CD4-positive, alpha-beta T cell (primary cell): ENCODE measurements around the gene STIP1. TPM values are rescaled to one million over a fixed set of nuclear protein-coding genes. Genes with fewer than 3 reads are reported as not detected.
A peak's percentile ranks its signal among the peaks of the same experiment; 100 is the strongest.

Experiments used
- ATAC-seq: fragments of 200-7000 bp; cut with Tn5 transposase; one replicate; pipeline ENCODE4 v1.10.0; 2022; ENCODE audit warnings: mild to moderate bottlenecking; ENCODE audit not compliant: poor library complexity
- CTCF ChIA-PET: fragments of 350-600 bp; sonication (Branson Sonifier 250); formaldehyde crosslinking; loops from one replicate; lab custom pipeline; 2021; ENCODE audit warnings: antibody characterized with exemption, inconsistent platforms; lab: Charles Lee
- POLR2A ChIA-PET: fragments of 350-600 bp; sonication (Branson Sonifier 250); formaldehyde crosslinking; loops from one replicate; lab custom pipeline; 2021; ENCODE audit warnings: antibody characterized with exemption, inconsistent platforms; lab: Charles Lee
- DNase-seq, 14 experiments: peaks; one replicate each; pipeline ENCODE4 v3.0.0-alpha.2; 2013 to 2020; ENCODE audit warnings: mixed read lengths in 2 of 14
- H3K27ac ChIP-seq, 2 donors: one replicate each; pipeline versions ENCODE4 v1.5.1 to v1.7.0; 2013; ENCODE audit warnings: low read length in 2 of 2, low read depth in 1 of 2, mild to moderate bottlenecking in 1 of 2
- H3K27me3 ChIP-seq, 2 experiments: 1 replicate in 1 of 2; 2 replicates in 1 of 2; pipeline versions ENCODE4 v1.6.1 to v1.7.0; 2013; ENCODE audit warnings: low read length in 2 of 2, control low read depth in 1 of 2, mild to moderate bottlenecking in 1 of 2, moderate library complexity in 1 of 2; ENCODE audit not compliant: insufficient read depth in 2 of 2, control insufficient read depth in 1 of 2
- H3K36me3 ChIP-seq: one replicate; pipeline ENCODE4 v1.6.1; 2013; ENCODE audit warnings: low read length, control low read depth; ENCODE audit not compliant: insufficient read depth
- H3K4me1 ChIP-seq: one replicate; pipeline ENCODE4 v1.6.1; 2013; ENCODE audit warnings: low read length, control low read depth; ENCODE audit not compliant: insufficient read depth
- H3K4me3 ChIP-seq: one replicate; pipeline ENCODE4 v1.5.1; 2013; ENCODE audit warnings: mild to moderate bottlenecking, low read length, moderate library complexity
- H3K9me3 ChIP-seq, 2 experiments: 1 replicate in 1 of 2; 2 replicates in 1 of 2; pipeline versions ENCODE4 v1.6.1 to v1.7.0; 2013; ENCODE audit warnings: low read length in 2 of 2, mild to moderate bottlenecking in 2 of 2, control low read depth in 1 of 2, moderate library complexity in 1 of 2; ENCODE audit not compliant: control insufficient read depth in 1 of 2, insufficient read depth in 1 of 2
- H3K27ac Mint-ChIP-seq: one replicate; pipeline ENCODE4 v1.8.0; 2020; ENCODE audit warnings: mixed read lengths
- H3K27me3 Mint-ChIP-seq: one replicate; pipeline ENCODE4 v1.8.0; 2021; ENCODE audit warnings: mixed read lengths
- H3K36me3 Mint-ChIP-seq: one replicate; pipeline ENCODE4 v1.8.0; 2021; ENCODE audit warnings: low read depth, mixed read lengths
- H3K4me1 Mint-ChIP-seq: one replicate; pipeline ENCODE4 v1.8.0; 2021; ENCODE audit warnings: low read depth, mixed read lengths
- H3K4me3 Mint-ChIP-seq: one replicate; pipeline ENCODE4 v1.8.0; 2020; ENCODE audit warnings: mild to moderate bottlenecking, mixed read lengths
- H3K9me3 Mint-ChIP-seq: one replicate; pipeline ENCODE4 v1.8.0; 2020; ENCODE audit warnings: mixed read lengths
- intact Hi-C, 2 experiments: fragments of 100-400 bp; cut with DNase I in 1 of 2; cut with micrococcal nuclease in 1 of 2; formaldehyde crosslinking; loops; one replicate each; pipeline versions ENCODE4 v1.15.1 to v1.9.0; 2023 to 2025; cut with DNase I, micrococcal nuclease
- polyA plus RNA-seq, 2 donors: library from polyadenylated mRNA; unstranded; fragments of 120-200 nt; gene quantifications; one replicate each; pipeline ENCODE4 v1.2.1, GENCODE V29; 2013
- total RNA-seq, 174 experiments: library from RNA in 2 of 174; stranded (reverse) in 2 of 174; gene quantifications; one replicate each; pipeline ENCODE4 v1.2.3 and lab custom pipeline; 2021 to 2026
- TF ChIP-seq, protein P1 (sequence below): fragments of 200-600 bp; IDR thresholded peaks from one replicate; pipeline ENCODE4 v1.8.0; 2022; ENCODE audit warnings: antibody characterized with exemption, mild to moderate bottlenecking

Gene STIP1
- total RNA-seq: 10 to 100 TPM; 29.0 to 37.5 TPM
- 64.8 TPM for polyA plus RNA-seq (2013, experiment 1 of 2)
- polyA plus RNA-seq (2013, experiment 2 of 2): 68.8 TPM
- 39.8 to 640 (median 116) reads per million in 172 experiments for total RNA-seq (lab: John Stamatoyannopoulos, UW)

DNA sequence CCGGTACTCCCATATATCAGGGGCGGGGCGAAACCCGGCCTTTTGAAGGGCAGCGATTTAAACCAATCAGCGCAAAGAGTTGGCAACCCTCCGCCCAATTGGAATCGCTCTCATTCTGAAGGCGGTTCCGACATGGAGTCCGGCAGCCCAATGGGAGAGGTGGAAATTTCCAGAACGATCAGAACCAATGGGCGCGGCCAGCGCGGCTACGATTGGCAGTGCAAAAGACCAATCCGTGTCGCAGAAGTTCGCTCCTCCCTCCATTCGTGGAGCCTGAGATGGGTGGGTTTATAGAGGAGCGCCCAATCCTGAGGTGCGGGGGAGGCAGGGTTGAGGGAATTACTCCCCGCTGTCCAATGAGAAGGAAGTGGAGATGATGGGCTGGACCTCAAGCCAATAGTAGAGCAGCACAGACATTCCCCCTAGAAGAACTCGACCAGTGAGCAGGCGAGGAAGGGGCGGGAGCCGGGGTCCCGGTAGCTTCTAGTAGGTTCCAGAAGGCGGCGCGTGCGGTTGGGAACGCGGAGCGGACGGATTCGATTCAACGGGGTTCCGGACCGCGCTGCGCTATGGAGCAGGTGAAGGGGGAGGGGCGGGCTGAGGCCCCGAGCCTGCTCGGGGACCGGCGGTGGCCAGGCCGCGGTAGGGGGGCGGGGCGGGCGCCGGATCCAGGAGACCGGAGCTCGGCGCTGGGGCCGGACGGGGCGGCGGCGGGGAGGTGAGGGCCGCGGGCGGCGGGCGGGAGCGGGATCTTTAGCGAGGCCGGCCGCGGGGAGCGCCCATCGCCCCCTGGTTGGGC lies at the start of gene STIP1:
TSS of gene STIP1 (plus strand) at position 479 of the 799 bp plus-strand sequence. CDS start at position 570, 91 bp downstream.
- peaks cover 16% of the 10 kb centered on the region for H3K36me3 Mint-ChIP-seq
- H3K27ac Mint-ChIP-seq: no peak within 1 kb of the TSS
- TF ChIP-seq, protein P1, sequence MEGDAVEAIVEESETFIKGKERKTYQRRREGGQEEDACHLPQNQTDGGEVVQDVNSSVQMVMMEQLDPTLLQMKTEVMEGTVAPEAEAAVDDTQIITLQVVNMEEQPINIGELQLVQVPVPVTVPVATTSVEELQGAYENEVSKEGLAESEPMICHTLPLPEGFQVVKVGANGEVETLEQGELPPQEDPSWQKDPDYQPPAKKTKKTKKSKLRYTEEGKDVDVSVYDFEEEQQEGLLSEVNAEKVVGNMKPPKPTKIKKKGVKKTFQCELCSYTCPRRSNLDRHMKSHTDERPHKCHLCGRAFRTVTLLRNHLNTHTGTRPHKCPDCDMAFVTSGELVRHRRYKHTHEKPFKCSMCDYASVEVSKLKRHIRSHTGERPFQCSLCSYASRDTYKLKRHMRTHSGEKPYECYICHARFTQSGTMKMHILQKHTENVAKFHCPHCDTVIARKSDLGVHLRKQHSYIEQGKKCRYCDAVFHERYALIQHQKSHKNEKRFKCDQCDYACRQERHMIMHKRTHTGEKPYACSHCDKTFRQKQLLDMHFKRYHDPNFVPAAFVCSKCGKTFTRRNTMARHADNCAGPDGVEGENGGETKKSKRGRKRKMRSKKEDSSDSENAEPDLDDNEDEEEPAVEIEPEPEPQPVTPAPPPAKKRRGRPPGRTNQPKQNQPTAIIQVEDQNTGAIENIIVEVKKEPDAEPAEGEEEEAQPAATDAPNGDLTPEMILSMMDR: peak; percentile 15
- no peaks in the 10 kb centered on the region for H3K27me3 Mint-ChIP-seq
- DNase-seq: peak; percentile 94 to 100 (median 97)
- peak within 1 kb of the TSS; percentile 99 for H3K4me3 Mint-ChIP-seq
- ATAC-seq: peak; percentile 87
- no peaks in the 10 kb centered on the region for H3K9me3 Mint-ChIP-seq
- peak within 1 kb of the TSS; percentile 47 to 57 for H3K27ac ChIP-seq
- peaks cover 41% of the 10 kb centered on the region for H3K4me1 ChIP-seq
- peak within 1 kb of the TSS; percentile 80 for H3K4me3 ChIP-seq
- ChIA-PET POLR2A (interaction anchor here (0.6 to 5.1 kb wide), 28 partner anchors 10 to 1486 kb away, joined by 3 to 88 read pairs (median 4); partner anchors contain the start of genes BAD, CCDC88B, DNAJC4 and ESRRA), CTCF (interaction anchor here (1.0 to 4.1 kb wide), 11 partner anchors 16 to 145 kb away, joined by 3 to 47 read pairs (median 5); partner anchors contain the start of genes ESRRA, FERMT3, NUDT22 and PPP1R14B)
- no peaks in the 10 kb centered on the region for H3K9me3 ChIP-seq
- intact Hi-C loops: loop anchor here (1.0 to 5.0 kb wide), 8 partner anchors 18 to 131 kb away; partner anchors contain the start of genes CATSPERZ (in 1 of the 2), DNAJC4 (in 1 of the 2), MACROD1 (in 1 of the 2) and NUDT22 (in 1 of the 2)
- H3K36me3 ChIP-seq: peaks cover 10% of the 10 kb centered on the region
- peaks cover 45% of the 10 kb centered on the region for H3K4me1 Mint-ChIP-seq
- H3K27me3 ChIP-seq: no peaks in the 10 kb centered on the region

DNA sequence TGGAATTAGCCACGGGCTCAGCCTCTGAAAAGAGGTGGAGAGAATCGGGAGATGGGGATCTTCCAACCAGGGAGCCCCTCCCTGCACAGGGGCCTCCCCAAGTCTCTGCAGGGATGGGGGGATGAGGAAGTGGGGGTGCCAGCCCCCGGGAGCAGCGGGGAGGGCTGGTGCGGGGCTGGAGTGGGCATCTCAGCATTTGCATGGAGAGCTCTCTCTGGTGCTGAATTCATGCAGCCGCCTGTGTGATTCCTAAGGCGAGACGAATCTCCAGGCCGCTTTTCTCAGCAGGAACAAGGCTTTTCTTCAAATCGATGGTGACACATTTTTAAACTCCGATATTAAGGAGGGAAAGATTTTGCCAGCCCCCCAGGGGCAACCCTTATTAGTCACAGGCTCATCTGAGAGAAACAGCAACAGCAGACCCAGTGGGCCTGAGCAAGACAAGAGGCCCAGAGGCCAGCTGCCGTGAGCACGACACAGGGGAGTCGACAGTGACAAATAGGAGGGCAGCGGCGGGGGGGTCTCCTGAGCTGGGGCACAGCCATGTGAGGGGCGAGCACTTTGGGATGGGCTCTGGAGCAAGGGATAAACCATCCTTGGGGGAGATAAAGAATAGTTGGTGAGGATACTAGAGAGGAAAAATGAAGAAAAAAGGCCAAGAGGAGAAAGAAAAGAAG lies 49.1 kb upstream of the STIP1 start:
- no peaks in the 10 kb centered on the region for H3K9me3 ChIP-seq
- H3K36me3 Mint-ChIP-seq: no peaks in the 10 kb centered on the region
- no peak overlapping the region for H3K27ac ChIP-seq
- H3K4me3 Mint-ChIP-seq: no peak overlapping the region
- no peaks in the 10 kb centered on the region for H3K27me3 ChIP-seq
- ChIA-PET CTCF (no interaction called here), POLR2A (no interaction called here)
- TF ChIP-seq, protein P1: no peak
- no peaks in the 10 kb centered on the region for H3K27me3 Mint-ChIP-seq
- H3K4me1 ChIP-seq: no peaks in the 10 kb centered on the region
- intact Hi-C loops: no loop called here
- no peak overlapping the region for H3K27ac Mint-ChIP-seq
- DNase-seq (no peak), ATAC-seq (no peak)
- H3K36me3 ChIP-seq: no peaks in the 10 kb centered on the region
- no peaks in the 10 kb centered on the region for H3K4me1 Mint-ChIP-seq
- no peaks in the 10 kb centered on the region for H3K9me3 Mint-ChIP-seq
- no peak overlapping the region for H3K4me3 ChIP-seq

DNA sequence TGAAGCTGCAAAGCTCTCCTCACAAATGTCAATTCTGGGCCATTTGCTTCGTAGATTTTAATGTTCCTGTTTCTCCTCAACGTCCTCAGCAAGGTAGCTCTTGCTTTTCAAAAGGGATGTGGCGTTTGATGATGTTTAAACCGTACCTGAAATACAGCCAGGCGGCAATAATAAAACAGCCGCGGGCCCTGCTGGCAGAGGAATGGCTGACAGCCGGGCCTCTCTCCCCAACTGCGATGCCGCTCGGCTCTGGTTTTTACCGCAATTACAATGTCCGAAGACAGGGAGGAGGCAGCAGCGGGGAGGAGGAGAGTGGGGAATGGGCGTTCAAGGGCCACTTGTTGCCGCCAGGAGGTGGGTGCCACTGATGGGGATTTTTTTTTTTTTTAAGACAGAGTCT lies 47.6 kb upstream of the STIP1 start:
- TF ChIP-seq, protein P1: no peak
- Mint-ChIP-seq H3K4me1 (peaks cover under 1% of the 10 kb centered on the region), H3K27me3 (no peaks in the 10 kb centered on the region), H3K4me3 (no peak overlapping the region), H3K9me3 (no peaks in the 10 kb centered on the region), H3K36me3 (no peaks in the 10 kb centered on the region), H3K27ac (no peak overlapping the region)
- Histone ChIP-seq H3K27me3 (no peaks in the 10 kb centered on the region), H3K27ac (no peak overlapping the region), H3K4me1 (peaks cover 3% of the 10 kb centered on the region), H3K36me3 (no peaks in the 10 kb centered on the region), H3K4me3 (no peak overlapping the region), H3K9me3 (no peaks in the 10 kb centered on the region)
- POLR2A ChIA-PET: interaction anchor here (0.6 kb wide), 1 partner anchor 300 kb away, joined by 3 read pairs; no protein-coding TSS in a partner anchor
- CTCF ChIA-PET: no interaction called here
- DNase-seq (no peak), ATAC-seq (no peak)
- intact Hi-C loops: no loop called here
